ENCODE data around the gene PCF11.

PCF11 gene

GRCh38 chr11:83156996-83157593, at the start of gene PCF11:
PCF11 (plus strand) TSS chr11:83157131; CDS start chr11:83157440, 309 bp downstream.
- in situ Hi-C loops (cut with MboI; ENCODE audit: low sequenced_read_pairs, unreplicated experiment), result no loop called here
- DNase-seq (ENCODE audit: low spot score), result no peak
- TF ChIP-seq CTCF (IDR thresholded peaks at IDR 0.05; ENCODE audit: borderline replicate concordance, control extremely low read depth, extremely low read depth, insufficient read depth, missing control alignments), result no peak

- in situ Hi-C loops (cut with MboI; ENCODE audit: low sequenced_read_pairs, unreplicated experiment), result no loop called here
- DNase-seq (ENCODE audit: low spot score), result no peak
- TF ChIP-seq CTCF (IDR thresholded peaks at IDR 0.05; ENCODE audit: borderline replicate concordance, control extremely low read depth, extremely low read depth, insufficient read depth, missing control alignments), result no peak
Observed at GRCh38 chr11:83112886-83113285, 44.0 kb upstream of the PCF11 start.

GRCh38 chr11:83115026-83115425, 41.9 kb upstream of the PCF11 start:
- no peak for TF ChIP-seq CTCF (IDR thresholded peaks at IDR 0.05; ENCODE audit: borderline replicate concordance, control extremely low read depth, extremely low read depth, insufficient read depth, missing control alignments)
- no peak for DNase-seq (ENCODE audit: low spot score)
- in situ Hi-C loops (cut with MboI; ENCODE audit: low sequenced_read_pairs, unreplicated experiment), result no loop called here

- in situ Hi-C loops (cut with MboI; ENCODE audit: low sequenced_read_pairs, unreplicated experiment), result no loop called here
- no peak for TF ChIP-seq CTCF (IDR thresholded peaks at IDR 0.05; ENCODE audit: borderline replicate concordance, control extremely low read depth, extremely low read depth, insufficient read depth, missing control alignments)
- DNase-seq (ENCODE audit: low spot score), result no peak
Observed at GRCh38 chr11:83115551-83115950, 41.4 kb upstream of the PCF11 start.

GRCh38 chr11:83116015-83116641, 40.8 kb upstream of the PCF11 start:
- in situ Hi-C loops (cut with MboI; ENCODE audit: low sequenced_read_pairs, unreplicated experiment), result no loop called here
- TF ChIP-seq CTCF (IDR thresholded peaks at IDR 0.05; ENCODE audit: borderline replicate concordance, control extremely low read depth, extremely low read depth, insufficient read depth, missing control alignments), result no peak

GRCh38 chr11:83118814-83119213, 38.1 kb upstream of the PCF11 start:
- in situ Hi-C loops (cut with MboI; ENCODE audit: low sequenced_read_pairs, unreplicated experiment), result no loop called here
- no peak for TF ChIP-seq CTCF (IDR thresholded peaks at IDR 0.05; ENCODE audit: borderline replicate concordance, control extremely low read depth, extremely low read depth, insufficient read depth, missing control alignments)
- DNase-seq (ENCODE audit: low spot score), result no peak

More at GRCh38 chr11:83116015-83116641, 40.8 kb upstream of the PCF11 start:
- DNase-seq (ENCODE audit: low spot score), result no peak

Measured in GM13976 (cell line).